ENCODE measurements around the gene EYS.

DNA sequence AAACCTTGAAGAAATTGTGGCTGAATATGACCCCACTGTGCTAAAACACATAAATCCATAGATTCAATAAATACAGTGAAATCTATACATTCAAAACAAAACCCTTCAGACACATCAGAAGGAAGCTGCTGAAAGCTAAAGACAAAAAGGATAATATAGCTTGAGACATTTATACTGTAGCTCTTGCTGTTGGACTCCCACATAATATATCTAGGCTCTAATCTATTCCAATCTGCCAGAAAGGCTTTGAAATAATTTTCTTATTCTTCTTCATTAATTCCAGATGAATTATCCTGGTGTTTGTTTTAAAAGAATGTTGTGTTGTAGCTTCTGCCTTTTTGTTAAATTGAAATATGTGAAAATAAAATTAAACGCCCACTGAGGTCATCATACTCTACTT lies 454.0 kb downstream of the EYS start:
- TF ChIP-seq EZH2phosphoT487 (IDR thresholded peaks at IDR 0.05; ENCODE audit: borderline replicate concordance) (no peak), CTCF (conservative IDR thresholded peaks at IDR 0.05; ENCODE audit: low read length) (no peak)

All from Loucy (cell line).